Erythroblast (primary cell): ENCODE measurements around the gene DGKH.

ENCODE experiments used
- GATA1 ChIP-seq: IDR thresholded peaks from 2 replicates; pipeline ENCODE4 v1.6.1; 2011; ENCODE audit warnings: low read depth, mild to moderate bottlenecking, control low read depth, low read length, moderate library complexity
- POLR2A ChIP-seq: IDR thresholded peaks from 2 replicates; pipeline ENCODE4 v1.6.1; 2011; ENCODE audit warnings: mild to moderate bottlenecking, low read length

DNA sequence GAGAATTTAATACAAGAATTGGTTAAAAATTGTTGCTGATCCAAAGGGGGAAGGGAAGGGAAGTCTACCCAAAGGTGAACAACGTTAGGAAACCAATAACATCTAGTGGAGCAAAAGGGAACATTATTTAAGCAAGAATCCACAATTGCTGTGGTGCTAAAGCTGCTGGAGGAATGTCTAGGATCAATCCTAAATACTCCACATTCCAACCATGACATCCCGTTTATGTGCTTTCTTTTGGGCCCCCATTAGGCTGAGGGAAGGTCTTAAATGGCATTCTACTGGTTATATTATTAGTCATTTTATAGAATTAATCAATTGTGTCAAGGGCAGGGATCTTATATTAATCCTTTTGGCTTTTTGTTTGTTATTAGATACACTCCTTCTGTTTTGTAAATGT lies 47.6 kb upstream of the DGKH start:
- TF ChIP-seq POLR2A (no peak), GATA1 (no peak)
